ENCODE results near the gene PPL. TPM values are rescaled to one million over a fixed set of nuclear protein-coding genes. Genes with fewer than 3 reads are reported as not detected.
A peak's percentile ranks its signal among the peaks of the same experiment; 100 is the strongest.

Gene PPL
- total and polyA plus RNA-seq, 2 of the 13 experiments (the other 11 are each of a cell fraction or from before 2014, with no cell fraction given) = 5.7 to 6.6 TPM

- TF ChIP-seq ZBED4 (CRISPR knock-in tag; IDR thresholded peaks at IDR 0.05; ENCODE audit: borderline replicate concordance) (no peak), HNRNPK (IDR thresholded peaks at IDR 0.05; ENCODE audit: low read depth, low read length, poor library complexity, severe bottlenecking) (no peak), SRSF1 (optimal IDR thresholded peaks at IDR 0.05; ENCODE audit: low read depth, low read length) (no peak), ZSCAN29 (CRISPR knock-in tag; conservative IDR thresholded peaks at IDR 0.05) (no peak), ARID4A (CRISPR knock-in tag; IDR thresholded peaks at IDR 0.05; ENCODE audit: borderline replicate concordance) (peak; percentile 77), ZBTB1 (CRISPR knock-in tag; IDR thresholded peaks at IDR 0.05; ENCODE audit: borderline replicate concordance) (no peak), ZNF883 (CRISPR knock-in tag; IDR thresholded peaks at IDR 0.05; ENCODE audit: not compliant biosample characterization) (no peak), ZNF138 (CRISPR knock-in tag; IDR thresholded peaks at IDR 0.05; ENCODE audit: low read depth) (peak; percentile 49; the same call in 1 of the 2 replicates), ZFP1 (CRISPR knock-in tag; IDR thresholded peaks at IDR 0.05) (no peak), ZNF562 (CRISPR knock-in tag; IDR thresholded peaks at IDR 0.05; ENCODE audit: borderline replicate concordance) (no peak), ETS1 (CRISPR knock-in tag; IDR thresholded peaks at IDR 0.05) (no peak), ZNF326 (CRISPR knock-in tag; IDR thresholded peaks at IDR 0.05; ENCODE audit: borderline replicate concordance) (no peak), ZNF792 (CRISPR knock-in tag; IDR thresholded peaks at IDR 0.05) (no peak), ZNF224 (CRISPR knock-in tag; IDR thresholded peaks at IDR 0.05) (peak; percentile 71; the same call in 1 of the 2 replicates), ZMYM2 (CRISPR knock-in tag; IDR thresholded peaks at IDR 0.05) (no peak)
These were observed 89.8 kb downstream of the PPL start, which contains the start of the genes GLYR1 and UBN1 (continued) for GRCh38 chr16:4846901-4847773.

Data from HepG2 (cell line).